HepG2 (cell line): ENCODE measurements around the gene TRIM37. TPM values are rescaled to one million over a fixed set of nuclear protein-coding genes. Genes with fewer than 3 reads are reported as not detected.

Source experiments
- CCAR2 ChIP-seq: fragments of 200-400 bp; formaldehyde crosslinking; optimal IDR thresholded peaks from 2 replicates; pipeline ENCODE3; 2018; ENCODE audit warnings: low read depth, mild to moderate bottlenecking, low read length, moderate library complexity
- CREM ChIP-seq, 2 experiments: sonication (generic) in 1 of 2; formaldehyde crosslinking in 1 of 2; IDR thresholded peaks; 2 replicates each; pipeline versions ENCODE4 v1.4.0 to v1.6.1; 2016 to 2020; ENCODE audit warnings: antibody characterized with exemption in 1 of 2, mild to moderate bottlenecking in 1 of 2, missing genetic modification reagents in 1 of 2
- DPF2 ChIP-seq: sonication (generic); formaldehyde crosslinking; IDR thresholded peaks from 2 replicates; pipeline ENCODE4 v1.4.0; 2020; ENCODE audit warnings: mild to moderate bottlenecking, low read depth, missing genetic modification reagents, borderline replicate concordance
- EP300 ChIP-seq, 3 experiments: sonication (generic) in 1 of 3; formaldehyde crosslinking in 1 of 3; IDR thresholded peaks; 2 replicates each; pipeline versions ENCODE4 v1.5.1 to v1.6.1; 2011 to 2020; ENCODE audit warnings: low read depth in 2 of 3, low read length in 2 of 3, borderline replicate concordance in 1 of 3, improper control_type of control experiment in 1 of 3, mild to moderate bottlenecking in 1 of 3, missing genetic modification reagents in 1 of 3, moderate library complexity in 1 of 3
- FOXJ3 ChIP-seq: sonication (generic); formaldehyde crosslinking; IDR thresholded peaks from 2 replicates; pipeline ENCODE4 v1.4.0; 2020; ENCODE audit warnings: missing genetic modification reagents, mild to moderate bottlenecking, borderline replicate concordance
- HMGXB4 ChIP-seq, 2 experiments: sonication (generic) in 1 of 2; formaldehyde crosslinking in 1 of 2; IDR thresholded peaks; 2 replicates each; pipeline versions ENCODE4 v1.4.0 to v1.6.1; 2018 to 2020; ENCODE audit warnings: missing genetic modification reagents in 2 of 2, borderline replicate concordance in 1 of 2, low read depth in 1 of 2, mild to moderate bottlenecking in 1 of 2, missing biosample characterization in 1 of 2
- HNF4A ChIP-seq: sonication (generic); formaldehyde crosslinking; IDR thresholded peaks from 2 replicates; pipeline ENCODE4 v1.4.0; 2020; ENCODE audit warnings: missing genetic modification reagents
- KDM4B ChIP-seq: sonication (generic); formaldehyde crosslinking; IDR thresholded peaks from 2 replicates; pipeline ENCODE4 v1.4.0; 2020; ENCODE audit warnings: missing genetic modification reagents
- NFKB2 ChIP-seq: sonication (generic); formaldehyde crosslinking; IDR thresholded peaks from 2 replicates; pipeline ENCODE4 v1.4.0; 2020; ENCODE audit warnings: missing genetic modification reagents, borderline replicate concordance
- RAD21 ChIP-seq: fragments of 450-650 bp; formaldehyde crosslinking; IDR thresholded peaks from 2 replicates; pipeline ENCODE4 v1.5.0; 2020; ENCODE audit warnings: mild to moderate bottlenecking
- RBAK ChIP-seq: sonication (generic); formaldehyde crosslinking; IDR thresholded peaks from 2 replicates; pipeline ENCODE4 v1.5.1; 2020; ENCODE audit warnings: mild to moderate bottlenecking, missing genetic modification reagents
- TCF7 ChIP-seq: sonication (generic); IDR thresholded peaks from 2 replicates; pipeline ENCODE4 v1.6.1; 2016; ENCODE audit warnings: antibody characterized with exemption, low read depth
- TFDP1 ChIP-seq: IDR thresholded peaks from 2 replicates; pipeline ENCODE4 v1.6.1; 2016; ENCODE audit warnings: missing compliant biosample characterization, missing genetic modification reagents, borderline replicate concordance
- ZBTB14 ChIP-seq: sonication (generic); formaldehyde crosslinking; IDR thresholded peaks from 2 replicates; pipeline ENCODE4 v1.4.0; 2020; ENCODE audit warnings: missing genetic modification reagents
- ZNF225 ChIP-seq: sonication (generic); formaldehyde crosslinking; IDR thresholded peaks from 2 replicates; pipeline ENCODE4 v1.4.0; 2020; ENCODE audit warnings: mild to moderate bottlenecking, missing genetic modification reagents
- ZNF318 ChIP-seq: sonication (generic); formaldehyde crosslinking; IDR thresholded peaks from 2 replicates; pipeline ENCODE4 v1.4.0; 2020; ENCODE audit warnings: mild to moderate bottlenecking, missing genetic modification reagents
- ZNF616 ChIP-seq: sonication (generic); formaldehyde crosslinking; IDR thresholded peaks from 2 replicates; pipeline ENCODE4 v1.5.0; 2020; ENCODE audit warnings: low read depth, mild to moderate bottlenecking, missing genetic modification reagents
- polyA plus RNA-seq, 8 experiments: library from polyadenylated mRNA; depleted of rRNA in 3 of 8; stranded (reverse) in 7 of 8; unstranded in 1 of 8; fragments of >200 nt; fragmentation: Illumina TruSeq in 4 of 8; extraction: Trizol in 4 of 8; gene quantifications; 2 replicates each; pipeline versions ENCODE4 v1.2.1 to v1.2.3, GENCODE V29; 2011 to 2016; ENCODE audit warnings: low read depth in 4 of 8, missing spikeins in 1 of 8, mixed read lengths in 1 of 8; ENCODE audit not compliant: insufficient read depth in 1 of 8
- total RNA-seq, 5 experiments: library from RNA; depleted of rRNA; stranded (reverse); fragments of >200 nt; fragmentation: Illumina TruSeq; extraction: Trizol; gene quantifications; 2 replicates each; pipeline ENCODE4 v1.2.3, GENCODE V29; 2016; ENCODE audit warnings: low read depth in 1 of 5

The TRIM37 gene
- total and polyA plus RNA-seq, 2 of the 13 experiments (the other 11 are each of a cell fraction or from before 2014, with no cell fraction given), result 12.4 to 39.1 TPM

- TF ChIP-seq ZNF318 (CRISPR knock-in tag) (no peak), ZNF225 (CRISPR knock-in tag) (no peak), KDM4B (CRISPR knock-in tag) (no peak), ZNF616 (CRISPR knock-in tag) (no peak), TCF7 (0 out of 2 replicates have a peak, but pooled peaks have one; percentile 22), ZBTB14 (CRISPR knock-in tag) (no peak), NFKB2 (CRISPR knock-in tag) (no peak), CCAR2 (no peak), RAD21 (CRISPR knock-in tag) (no peak), FOXJ3 (0 out of 2 replicates have a peak, but pooled peaks have one; percentile 26), CREM (IDR thresholded peaks at IDR 0.05) (peak; percentile 27; the same call in 1 of the 2 replicates), CREM (CRISPR knock-in tag; IDR thresholded peaks at IDR 0.05) (no peak), HMGXB4 (CRISPR knock-in tag; IDR thresholded peaks at IDR 0.05; ENCODE audit: borderline replicate concordance in 1 of 2, low read depth in 1 of 2) (no peak), RBAK (CRISPR knock-in tag) (no peak), TFDP1 (CRISPR knock-in tag) (no peak), HNF4A (CRISPR knock-in tag) (peak; percentile 72), EP300 (IDR thresholded peaks at IDR 0.05; ENCODE audit: low read depth in 2 of 2, low read length in 2 of 2) (peak in 1 of 2 experiments; percentile 48; a peak in 1 of 4 replicates), EP300 (CRISPR knock-in tag; IDR thresholded peaks at IDR 0.05; ENCODE audit: borderline replicate concordance) (no peak), DPF2 (CRISPR knock-in tag) (no peak)
Observed at GRCh38 chr17:59062509-59062908, 44.2 kb downstream of the TRIM37 start (continued).
